AG20443 (cell line): ENCODE results near the gene FBN1.
A peak's percentile ranks its signal among the peaks of the same experiment; 100 is the strongest.

Experiments
- DNase-seq: peaks from one replicate; pipeline ENCODE4 v3.0.0; 2012; ENCODE audit warnings: low spot score, mixed read lengths

Gene FBN1

DNA sequence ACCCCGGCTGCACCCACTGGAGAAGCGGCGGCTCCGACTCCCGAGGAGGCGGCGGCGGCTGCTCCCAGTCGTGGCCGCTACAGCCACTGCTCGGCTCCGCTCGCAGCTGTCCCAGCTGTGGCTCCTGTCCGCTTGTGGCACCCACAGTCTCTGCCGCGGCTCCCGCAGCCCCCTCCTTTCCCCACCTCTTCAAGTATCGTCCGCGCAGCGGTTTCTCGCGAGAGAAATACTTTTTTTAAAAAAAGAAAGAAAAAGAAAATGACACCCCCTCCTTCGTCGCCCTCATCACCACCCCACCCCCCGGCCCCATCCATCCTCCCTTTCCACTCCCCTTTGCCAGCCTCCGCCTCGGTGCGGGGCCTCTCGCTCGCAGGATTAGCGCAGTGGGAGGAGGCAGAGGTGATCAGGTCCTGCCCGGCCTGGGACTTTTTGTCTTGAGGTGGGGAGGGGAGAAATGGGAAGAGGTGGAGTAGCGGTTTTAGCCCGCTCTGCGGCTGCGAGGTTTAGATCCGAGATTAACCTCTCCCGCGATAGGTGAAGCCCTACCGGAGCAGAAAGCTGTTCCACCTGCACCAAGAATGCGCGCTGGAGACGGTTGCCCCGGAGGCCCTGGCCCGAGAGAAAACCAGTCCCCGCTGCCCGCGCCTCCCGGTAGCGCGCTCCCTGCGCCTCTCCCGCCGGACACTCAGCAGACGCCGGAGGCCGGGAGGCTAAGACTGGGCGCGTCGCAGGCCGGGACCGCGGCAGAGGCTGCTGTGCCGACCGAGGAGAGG, at the start of gene FBN1:
Gene FBN1, minus strand, starts transcription at position 152 of the 773 bp plus-strand sequence. CDS start 940 bp downstream, outside the sequence.
- peak; percentile 95 for DNase-seq

DNA sequence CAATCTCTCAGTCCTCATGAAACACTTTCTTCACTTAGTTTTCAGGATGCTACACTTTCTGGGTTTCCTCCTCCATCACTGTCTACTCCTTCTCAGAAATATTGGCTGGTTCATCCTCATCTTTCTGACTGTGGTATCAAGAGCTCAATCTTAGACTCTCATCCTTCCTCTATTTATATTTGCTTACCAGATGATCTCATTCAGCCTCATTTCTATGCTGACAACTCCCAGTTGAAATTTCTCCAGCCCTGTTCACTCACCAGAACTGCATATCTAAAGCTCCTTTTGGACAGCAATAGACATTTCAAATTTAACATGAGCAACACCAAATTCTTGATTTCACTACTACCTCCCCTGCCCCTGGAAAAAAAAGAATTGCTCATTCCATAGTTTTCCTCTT, 48.0 kb upstream of the FBN1 start:
- DNase-seq, result peak; percentile 55

DNA sequence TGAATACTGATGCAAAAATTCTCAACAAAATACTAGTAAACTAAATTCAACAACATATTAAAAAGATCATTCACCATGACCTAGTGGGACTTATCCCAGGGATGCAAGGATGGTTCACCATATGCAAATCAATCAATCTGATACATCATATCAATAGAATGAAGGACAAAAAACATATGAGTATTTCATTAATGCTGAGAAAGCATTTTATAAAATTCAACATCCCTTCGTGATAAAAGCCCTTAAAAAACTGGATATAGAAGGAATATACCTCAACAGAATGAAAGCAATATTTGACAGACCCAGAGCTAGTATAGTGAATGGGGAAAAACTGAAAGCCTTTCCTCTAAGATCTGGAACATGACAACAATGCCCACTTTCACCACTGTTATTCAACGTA, 43.0 kb upstream of the FBN1 start:
- DNase-seq, result no peak

DNA sequence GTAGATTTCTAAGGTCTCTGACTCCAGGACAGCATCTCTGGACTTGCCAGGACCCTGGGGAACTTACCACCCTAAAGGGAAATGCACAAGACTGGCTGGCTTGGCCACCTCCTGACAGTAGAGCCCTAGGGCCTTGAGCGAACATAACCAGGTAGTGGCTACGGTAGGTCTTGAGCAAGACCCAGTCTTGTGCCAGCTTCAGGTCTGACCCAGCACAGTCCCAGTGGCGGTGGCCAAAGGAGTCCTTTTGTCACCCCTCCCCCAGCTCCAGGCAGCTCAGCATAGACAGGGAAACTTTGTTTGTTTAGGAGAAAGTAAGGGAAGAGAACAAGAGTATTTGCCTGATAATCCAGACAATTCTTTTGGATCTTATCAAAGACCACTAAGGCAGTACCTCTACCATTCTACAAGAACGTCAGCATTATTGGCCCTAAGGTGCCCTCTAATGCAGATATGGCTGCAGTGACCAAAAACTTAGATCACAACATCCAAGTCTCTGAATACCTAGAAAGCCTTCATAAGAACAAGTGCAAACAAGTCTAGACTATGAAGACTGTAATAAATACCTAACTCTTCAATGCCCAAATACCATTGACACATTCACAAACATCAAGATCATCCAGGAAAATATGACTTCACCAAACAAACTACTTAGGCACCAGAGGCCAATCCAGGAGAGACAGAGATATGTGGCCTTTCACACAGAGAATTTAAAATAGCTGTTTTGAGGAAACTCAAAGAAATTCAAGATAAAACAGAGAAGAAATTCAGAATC, 38.7 kb upstream of the FBN1 start:
- no peak for DNase-seq

DNA sequence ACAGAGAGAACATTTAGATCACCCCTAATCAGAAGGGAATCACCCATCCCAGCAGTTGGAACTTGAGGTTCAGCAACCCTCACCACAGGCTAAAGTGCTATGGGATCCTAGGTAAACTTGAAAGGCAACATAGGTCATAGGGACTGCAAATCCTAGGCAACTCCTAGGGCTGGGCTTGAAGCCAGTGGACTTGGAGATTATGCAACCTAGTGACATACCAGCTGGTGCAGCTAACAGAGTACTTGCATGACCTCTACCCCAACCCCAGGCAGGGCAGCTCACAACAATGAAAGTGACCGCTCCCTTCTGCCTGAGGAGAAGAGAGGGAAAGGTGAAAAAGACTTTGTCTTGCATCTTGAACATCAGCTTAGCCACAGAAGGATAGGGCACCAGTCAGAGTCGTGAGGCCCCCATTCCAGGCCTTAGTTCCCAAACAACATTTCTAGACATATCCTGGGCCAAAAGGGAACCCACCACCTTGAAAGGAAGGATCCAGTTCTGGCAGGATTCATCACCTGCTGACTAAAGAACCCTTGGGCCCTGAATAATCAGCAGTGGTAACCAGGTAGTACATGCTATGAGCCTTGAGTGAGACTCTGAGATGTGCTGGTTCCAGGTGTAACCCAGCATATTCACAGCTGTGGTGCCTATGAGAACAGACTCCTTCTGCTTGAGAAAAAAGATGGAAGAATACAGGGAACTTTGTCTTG, 37.6 kb upstream of the FBN1 start:
- DNase-seq, result peak; percentile 72

DNA sequence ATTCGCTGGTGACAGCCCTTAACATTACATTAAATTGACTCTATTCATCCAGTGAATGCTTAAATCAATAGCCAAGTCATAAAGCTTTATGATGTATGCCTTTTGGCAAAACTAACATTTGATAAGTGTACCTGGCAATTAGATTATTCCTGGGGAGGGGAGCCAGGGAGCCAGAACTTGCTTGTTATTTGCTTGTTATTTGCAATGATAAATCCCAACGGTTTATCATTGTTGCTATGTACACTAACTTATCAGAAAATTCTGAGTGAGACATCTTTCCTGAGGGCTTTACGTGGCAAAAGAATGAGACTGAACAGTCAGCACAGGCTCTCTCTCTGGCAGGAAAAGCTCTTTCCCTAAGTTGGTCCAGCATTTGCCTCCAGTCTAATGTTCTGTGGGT, 35.8 kb upstream of the FBN1 start:
- peak; percentile 36 for DNase-seq

DNA sequence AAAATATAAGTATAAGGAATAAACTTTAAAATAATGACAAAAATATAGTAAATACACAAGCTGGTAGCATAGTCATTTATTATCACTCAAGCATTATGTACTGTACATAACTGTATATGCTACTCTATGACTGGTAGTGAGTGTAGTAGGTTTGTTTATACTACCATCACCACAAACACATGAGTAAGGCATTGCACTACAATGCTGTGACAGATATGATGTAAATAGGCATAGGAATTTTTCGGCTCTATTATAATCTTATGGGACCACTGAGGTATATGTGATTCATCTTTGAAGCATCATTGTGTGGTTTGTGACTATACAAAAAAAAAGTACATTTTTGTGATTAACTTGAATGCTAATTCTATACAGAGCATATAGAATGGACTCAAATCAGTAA, 35.3 kb upstream of the FBN1 start:
- peak; percentile 18 for DNase-seq

DNA sequence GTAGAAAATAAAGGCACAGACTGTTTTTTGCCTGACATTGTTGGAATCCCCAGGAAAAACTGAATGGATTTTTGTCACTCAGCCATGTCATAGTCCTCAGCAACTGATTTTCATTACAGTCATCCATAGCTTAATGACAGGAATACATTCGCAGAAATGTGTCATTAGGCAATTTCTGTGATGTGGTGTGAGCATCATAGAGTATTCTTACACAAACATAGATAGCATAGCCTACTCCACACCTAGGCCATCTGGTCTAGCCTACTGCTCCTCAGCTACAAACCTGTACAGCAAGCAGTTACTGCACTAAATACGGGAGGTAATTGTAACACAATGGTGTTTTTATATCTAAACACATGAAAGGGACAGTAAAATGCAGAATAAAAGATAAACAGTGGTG, 34.4 kb upstream of the FBN1 start:
- no peak for DNase-seq

DNA sequence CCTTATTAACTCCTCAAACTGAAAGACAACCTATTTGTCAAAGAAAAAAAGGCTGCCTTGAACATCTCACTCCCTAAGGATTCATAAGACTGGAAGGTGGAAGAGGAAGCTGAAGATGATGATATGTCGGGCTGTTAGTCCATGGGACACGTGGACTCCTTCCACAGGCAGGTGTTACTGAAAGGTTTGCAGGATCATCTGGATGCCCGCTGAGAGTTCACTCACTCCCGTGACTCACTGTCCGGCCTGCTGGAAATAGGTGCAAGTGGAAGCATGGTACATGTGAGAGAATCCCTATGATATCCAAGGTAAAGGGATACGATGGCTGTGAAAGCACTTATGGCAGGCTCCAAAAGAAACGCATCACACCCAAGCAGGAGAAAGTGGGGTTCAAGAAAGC, 33.3 kb upstream of the FBN1 start:
- DNase-seq, result no peak

DNA sequence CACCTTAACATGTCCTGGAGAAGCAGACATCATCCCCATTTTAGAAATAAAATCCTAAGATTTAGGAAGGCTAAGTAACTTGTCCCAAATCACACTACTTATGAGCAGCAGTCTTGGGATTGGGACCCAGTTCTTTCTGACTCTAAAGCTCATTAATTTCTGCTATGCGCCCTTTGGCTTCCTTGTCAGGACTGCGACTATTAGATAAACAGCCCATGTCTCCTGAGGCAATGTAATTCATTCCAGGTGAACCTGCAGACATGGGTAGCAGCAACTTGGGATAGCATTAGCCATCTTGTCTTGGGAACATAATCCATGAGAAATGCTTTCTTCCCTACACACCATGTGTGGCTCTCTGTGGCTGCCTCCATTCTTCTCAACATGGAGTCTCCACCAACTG, 32.3 kb upstream of the FBN1 start:
- DNase-seq, result no peak

DNA sequence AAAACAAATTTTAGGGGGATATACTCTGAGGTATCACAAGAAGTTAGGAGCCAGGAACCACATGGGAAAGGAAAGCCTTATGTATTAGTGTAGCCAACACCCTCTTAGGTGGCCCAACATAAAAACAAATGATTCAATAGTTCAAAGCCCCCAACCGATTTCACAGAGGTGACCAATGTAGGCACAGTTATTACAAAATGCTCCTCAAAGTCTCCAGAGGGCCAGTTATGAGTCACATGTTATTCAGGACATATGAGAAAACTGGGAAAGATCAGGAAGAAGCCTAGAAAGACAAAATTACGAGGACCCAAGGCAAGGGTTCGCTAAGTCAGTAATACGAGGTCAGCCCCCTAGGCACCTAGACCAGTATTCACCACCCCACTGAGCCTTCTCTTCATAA, 29.9 kb upstream of the FBN1 start:
- no peak for DNase-seq

DNA sequence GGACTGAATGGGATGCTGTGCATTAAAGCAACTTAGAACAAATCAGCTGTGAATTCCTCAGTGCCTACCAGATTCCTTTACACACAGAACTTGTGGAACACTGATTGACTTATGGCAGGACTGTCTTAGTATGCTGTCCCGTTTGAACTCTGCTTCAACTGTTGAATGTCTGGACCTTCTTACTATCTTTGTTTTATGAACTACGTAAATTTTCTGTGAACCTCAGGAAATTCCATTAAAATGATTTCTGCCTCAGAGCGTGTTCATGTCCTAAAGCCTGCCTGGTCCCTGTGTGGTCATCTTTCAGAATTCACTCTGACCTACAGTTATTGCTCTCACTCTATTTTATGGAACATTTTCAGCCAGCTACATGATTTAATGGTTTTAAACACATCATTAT, 29.4 kb upstream of the FBN1 start:
- DNase-seq, result peak; percentile 54

DNA sequence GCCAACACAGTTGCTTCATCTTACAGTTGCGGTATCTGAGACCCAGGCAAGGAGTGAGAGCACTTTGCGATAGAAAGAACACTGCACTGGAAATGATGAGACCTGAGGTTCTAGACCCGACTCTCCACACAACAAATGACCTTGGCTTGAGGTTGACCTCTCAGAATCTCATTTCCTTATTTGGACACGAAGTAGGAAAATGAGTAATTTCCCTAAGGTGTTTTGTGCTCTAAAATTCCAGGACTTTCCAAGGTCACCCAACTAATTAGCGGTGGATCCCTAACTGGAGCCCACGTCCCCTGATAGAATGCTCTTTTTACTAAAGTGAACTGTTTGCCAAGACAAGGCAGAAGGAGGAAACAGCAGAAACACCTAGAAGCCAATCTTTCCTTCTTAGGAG, 26.7 kb upstream of the FBN1 start:
- DNase-seq, result no peak

DNA sequence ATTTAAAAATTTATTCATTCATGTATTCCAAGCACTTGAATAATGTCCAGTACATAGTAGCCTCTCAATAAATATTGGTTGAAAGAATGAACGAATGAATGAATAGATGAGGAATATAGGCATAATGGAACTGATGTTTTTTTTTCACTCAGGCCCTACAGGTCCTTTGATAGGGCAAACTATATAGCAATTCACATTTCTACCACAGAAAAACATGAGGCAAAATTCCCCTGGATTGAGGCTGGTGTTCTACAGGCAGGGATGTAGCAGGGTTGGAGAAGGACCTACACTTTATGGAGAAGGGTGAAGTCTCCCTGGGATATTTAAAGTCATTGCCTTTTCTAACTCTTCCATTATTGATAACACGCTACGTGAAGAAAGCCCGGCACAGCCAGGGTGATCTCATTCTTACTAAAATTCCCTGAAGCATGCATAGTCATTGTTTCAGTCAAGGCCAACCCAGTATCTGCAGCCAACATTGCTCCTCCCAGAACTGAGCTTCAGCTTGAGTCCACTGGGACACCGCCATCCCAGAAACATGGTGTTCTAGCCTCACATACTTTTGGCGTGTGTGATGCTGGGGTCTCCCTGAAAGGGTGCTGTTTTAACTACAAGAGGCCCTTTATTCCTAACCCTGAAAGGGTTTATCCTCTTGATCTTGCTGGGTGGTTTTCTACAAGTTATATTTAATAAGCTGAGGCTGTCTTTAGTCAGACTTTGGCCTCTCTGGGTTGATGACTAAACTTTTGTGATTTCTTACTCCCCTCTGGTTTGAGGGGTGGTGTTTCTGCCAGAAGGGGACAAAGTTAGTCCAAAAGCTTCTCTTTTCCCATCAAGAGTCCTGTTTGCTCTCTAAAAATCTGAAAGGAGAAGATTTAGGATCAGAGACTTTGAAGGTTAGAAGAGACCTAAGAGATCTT, 25.9 kb upstream of the FBN1 start:
- DNase-seq, result peak; percentile 87

DNA sequence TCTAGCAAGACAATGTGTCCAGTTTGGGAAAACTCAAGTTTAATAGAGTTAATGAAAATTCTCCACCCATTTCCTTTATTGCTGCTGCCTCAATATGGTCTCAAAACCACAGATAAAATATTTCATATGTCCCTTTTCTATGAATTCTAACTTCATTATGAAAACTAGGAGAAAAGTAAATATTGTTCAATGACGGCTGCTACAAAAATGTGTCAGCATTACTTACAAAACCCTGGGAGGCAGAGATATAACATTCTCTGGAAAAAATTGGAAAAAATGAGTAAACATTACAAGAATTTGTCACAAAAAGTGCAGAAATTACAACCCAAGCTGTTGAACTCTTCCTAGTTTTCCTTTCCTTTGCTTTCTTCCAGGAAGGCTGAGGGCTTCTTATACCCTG, 22.2 kb upstream of the FBN1 start:
- peak; percentile 59 for DNase-seq

DNA sequence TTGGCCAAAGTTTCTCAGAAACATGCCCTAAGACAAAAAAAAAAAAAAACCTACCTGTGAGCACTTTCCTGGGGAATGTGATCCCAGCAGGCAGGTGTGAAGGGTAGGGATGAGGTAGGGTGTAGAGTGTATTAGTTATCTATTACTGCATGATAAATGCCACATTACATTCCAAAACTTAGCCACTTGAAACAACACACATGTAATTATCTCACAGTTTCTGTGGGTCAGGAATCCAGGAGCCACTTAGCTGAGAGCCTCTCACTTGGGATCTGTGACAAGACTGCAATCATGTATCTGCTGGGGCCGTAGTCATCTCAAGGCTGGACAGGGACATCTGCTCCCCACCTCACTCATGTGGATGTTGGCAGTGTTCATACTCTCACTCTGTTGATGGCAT, 18.9 kb upstream of the FBN1 start:
- DNase-seq, result no peak

DNA sequence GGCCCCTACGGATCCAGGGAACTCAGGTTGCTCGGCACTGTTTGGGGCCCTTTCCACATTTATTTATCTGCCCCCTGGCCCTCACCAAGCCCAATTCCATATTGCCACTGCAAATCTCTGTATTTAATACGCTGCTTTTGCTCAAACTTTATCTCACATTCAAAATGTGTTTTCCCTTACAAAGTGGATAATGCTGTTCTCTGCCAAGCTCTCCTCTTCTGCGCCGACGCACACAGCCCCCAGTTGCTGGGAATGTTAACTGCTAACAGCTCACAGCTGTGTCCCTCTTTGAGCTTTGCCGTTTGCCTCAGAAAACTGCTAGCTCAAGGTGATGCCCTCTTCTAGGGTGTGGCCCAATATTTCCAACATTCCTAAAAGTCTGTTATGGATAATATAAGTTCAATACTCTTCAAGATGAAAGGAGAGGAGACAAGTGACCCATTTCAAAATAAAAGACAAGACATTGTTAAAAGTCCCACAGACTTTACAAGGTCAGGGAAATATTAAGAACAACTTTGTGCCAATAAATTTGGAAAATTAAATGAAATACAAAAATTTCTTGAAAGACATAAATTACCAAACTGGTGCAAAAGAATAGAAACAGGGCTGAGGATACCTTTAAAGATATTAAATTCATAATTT, 12.6 kb upstream of the FBN1 start:
- DNase-seq, result peak; percentile 36

DNA sequence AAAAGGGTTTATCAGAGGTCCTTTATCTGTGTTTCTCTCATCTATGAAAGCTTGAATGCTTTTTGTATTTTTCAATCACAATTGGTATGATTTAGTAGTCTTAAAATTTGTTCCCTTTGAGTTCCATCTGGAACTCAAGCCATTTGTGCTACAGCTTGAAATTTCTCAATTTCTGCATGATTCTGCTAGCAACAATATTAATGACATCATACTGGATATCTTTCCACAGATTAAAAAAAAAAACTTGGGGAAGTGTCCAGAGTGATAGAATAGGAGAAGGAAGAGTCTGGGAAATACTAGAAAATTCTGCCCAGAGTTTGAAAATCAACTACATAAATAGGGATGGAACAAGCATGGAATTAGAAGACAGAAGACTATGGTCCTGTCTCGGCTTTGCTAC, 9.3 kb upstream of the FBN1 start:
- DNase-seq, result no peak

DNA sequence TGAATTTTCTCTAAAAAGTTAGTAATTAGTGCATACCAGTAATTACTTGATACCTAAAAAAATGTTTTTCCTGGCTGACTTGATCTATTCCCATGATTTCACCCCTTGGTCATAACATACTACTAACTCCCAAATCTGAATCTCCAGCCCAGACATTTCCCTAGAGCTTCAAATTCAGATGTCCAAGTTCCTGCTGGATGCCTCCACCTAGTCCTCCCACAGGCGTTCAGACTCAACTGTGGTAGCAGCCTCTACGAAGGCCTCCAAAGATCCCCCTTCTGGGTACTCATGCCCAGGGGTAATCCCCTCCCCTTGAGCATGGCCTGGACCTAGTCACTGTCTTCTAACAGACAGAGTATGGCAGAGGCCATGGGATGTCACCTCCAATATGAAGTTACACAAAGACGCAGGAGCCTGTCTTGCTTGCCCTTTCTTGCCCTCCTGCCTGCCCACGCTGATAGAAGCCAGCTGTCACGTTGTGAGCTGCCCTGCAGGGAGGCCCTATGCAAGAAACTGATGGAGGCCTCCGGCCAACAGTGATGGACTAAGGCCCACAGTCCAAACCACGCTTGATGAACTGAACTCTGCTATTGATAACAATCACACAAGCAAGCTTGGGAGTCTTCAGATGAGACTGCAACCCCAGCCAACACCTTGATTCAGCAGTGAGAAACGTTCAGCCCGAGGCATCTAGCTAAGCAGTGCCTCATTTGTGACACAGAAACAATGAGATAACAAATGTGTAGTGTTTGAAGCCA, 8.6 kb upstream of the FBN1 start:
- no peak for DNase-seq

DNA sequence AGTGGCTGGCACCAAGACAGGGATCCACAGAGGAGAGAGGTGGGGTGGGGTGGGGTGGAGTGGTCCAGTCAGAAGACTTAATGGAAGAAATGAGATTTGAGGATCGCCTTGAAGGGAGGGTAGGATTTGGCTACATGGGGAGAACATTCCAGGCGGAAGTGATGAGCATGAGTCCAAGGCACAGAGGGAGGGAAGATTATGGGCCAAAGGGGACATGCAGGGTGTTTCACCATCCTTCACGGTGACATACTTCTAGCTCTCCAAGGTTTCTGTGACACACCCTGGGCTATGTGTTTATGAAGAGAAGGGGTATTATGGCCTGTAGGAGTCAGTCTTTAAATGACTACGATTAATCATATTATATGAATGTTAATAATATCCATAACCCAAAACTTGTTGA, 7.7 kb upstream of the FBN1 start:
- DNase-seq, result no peak
